GM19043 (cell line): Measurements from ENCODE around the gene EPX.

ENCODE experiments used
- ATAC-seq: cut with Tn5 transposase; IDR thresholded peaks from one replicate; pipeline ENCODE4 v1.9.1; 2021; ENCODE audit warnings: low read depth; ENCODE audit not compliant: unreplicated experiment

Gene EPX

GRCh38 chr17:58247511-58248363 is 55.2 kb downstream of the EPX start:
- ATAC-seq = no peak

GRCh38 chr17:58248955-58249269 is 56.4 kb downstream of the EPX start:
- no peak for ATAC-seq

GRCh38 chr17:58249270-58250133 is 57.0 kb downstream of the EPX start:
- ATAC-seq = no peak

GRCh38 chr17:58250344-58251011 is 58.0 kb downstream of the EPX start:
- ATAC-seq = no peak

GRCh38 chr17:58252141-58252540 is 59.6 kb downstream of the EPX start:
- no peak for ATAC-seq

- ATAC-seq = no peak
Observed at GRCh38 chr17:58253082-58253481, 60.6 kb downstream of the EPX start.
